HG02588 (cell line): ENCODE data around the gene EYA4.

Experiments used
- ATAC-seq: cut with Tn5 transposase; IDR thresholded peaks from one replicate; pipeline ENCODE4 v1.9.1; 2021; ENCODE audit warnings: mild to moderate bottlenecking, moderate library complexity; ENCODE audit not compliant: unreplicated experiment

The EYA4 gene

GRCh38 chr6:133242637-133243585 is 1.8 kb downstream of the EYA4 start:
- ATAC-seq, result no peak

DNA sequence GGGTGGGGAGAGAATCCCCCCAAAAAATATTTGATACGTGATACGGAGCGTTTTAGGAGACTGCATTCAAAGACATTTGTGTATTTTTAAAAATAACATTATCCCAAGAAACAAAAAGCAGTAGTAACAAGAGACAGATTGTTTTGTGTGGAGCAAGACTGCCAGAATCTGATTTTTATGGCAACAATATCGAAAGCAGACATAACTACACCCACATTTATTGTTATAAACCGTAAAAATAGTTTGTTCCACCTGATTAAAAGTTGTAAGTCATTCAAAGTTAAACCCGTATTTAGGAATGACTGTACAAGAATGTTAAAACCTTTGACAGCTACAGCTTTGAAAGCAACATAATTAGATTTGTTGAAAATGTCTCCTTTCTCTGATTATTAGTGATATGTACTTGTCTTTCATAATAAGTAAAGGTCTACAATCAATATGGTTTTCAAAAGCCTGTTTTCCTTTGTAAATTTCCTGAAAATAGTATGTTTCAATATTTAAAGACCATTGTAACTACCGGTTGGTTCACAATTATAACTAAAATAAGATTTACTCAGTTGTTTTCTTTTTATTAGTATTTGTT is 2.7 kb downstream of the EYA4 start:
- no peak for ATAC-seq

GRCh38 chr6:133244519-133244918 is 3.4 kb downstream of the EYA4 start:
- no peak for ATAC-seq

- ATAC-seq, result no peak
Measured at GRCh38 chr6:133245007-133245406, 3.9 kb downstream of the EYA4 start.

GRCh38 chr6:133245422-133245903 is 4.3 kb downstream of the EYA4 start:
- ATAC-seq, result no peak

DNA sequence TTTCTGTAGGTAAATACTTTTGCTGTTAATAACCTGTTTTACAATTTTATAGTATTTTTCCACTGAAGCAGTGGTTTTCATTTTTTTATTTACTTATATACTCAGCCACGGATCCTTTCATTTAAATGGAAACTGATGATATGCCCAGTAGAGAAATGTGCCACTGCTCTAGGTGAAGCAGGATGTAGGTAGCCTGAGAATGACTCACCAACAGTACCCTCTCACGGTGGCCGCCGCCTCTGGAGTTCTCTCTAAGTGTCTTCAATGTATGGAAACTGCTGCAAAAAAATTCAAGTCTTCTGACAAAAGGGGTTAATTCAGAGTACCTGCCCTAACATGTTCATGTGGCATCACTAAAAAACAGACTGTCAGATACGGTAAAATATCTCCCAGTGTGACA is 6.4 kb downstream of the EYA4 start:
- ATAC-seq, result no peak

GRCh38 chr6:133248241-133249001 is 7.3 kb downstream of the EYA4 start:
- ATAC-seq, result no peak

DNA sequence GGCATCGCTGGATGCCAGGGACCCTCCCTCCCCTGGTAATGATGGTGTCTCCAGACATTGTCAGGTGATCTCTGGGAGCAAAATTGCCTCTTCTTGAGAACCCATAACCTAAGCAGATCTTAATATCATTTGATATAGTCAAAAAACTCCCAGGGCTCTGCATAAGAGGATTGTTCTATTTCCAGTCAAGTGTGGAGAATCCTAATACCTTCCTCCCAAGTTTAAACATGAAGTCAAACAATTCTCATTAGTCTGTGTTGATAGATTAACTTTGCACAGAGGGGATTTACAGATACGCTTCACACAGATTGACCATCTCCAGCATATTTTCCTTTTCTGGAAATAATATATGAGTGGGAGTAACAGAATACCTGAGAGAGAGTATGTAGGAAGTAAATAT is 10.5 kb downstream of the EYA4 start:
- no peak for ATAC-seq

DNA sequence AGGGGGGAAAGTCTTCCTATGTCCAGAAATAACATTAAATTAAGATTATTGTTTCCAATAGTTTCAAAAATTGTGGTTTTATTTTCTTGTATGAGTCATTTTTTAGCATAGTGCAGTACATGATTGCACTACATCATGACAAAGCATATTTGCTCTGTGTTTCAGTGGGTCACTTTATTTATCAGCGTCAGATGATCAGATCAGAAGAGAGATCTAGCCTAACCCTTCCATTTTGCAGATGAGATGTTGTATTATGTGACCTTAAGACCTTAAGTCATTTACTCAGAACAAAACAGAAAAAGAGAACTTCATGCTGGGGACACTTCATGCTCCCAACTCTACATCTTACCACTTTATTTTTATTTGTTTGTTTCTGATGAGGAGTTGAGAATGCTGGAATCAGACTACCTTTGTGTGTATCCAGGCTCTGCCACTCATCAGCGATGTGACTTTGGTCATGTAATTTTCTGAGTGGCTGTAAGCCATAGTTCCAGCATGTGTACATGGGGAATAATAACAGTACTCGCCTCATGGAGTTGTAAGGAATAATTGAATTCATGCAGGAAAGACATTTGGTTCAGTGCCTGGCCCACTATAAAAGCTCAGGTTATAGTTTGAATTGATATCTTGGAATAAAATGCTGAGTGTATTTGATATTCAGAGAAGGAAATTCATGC is 13.5 kb downstream of the EYA4 start:
- ATAC-seq, result no peak

DNA sequence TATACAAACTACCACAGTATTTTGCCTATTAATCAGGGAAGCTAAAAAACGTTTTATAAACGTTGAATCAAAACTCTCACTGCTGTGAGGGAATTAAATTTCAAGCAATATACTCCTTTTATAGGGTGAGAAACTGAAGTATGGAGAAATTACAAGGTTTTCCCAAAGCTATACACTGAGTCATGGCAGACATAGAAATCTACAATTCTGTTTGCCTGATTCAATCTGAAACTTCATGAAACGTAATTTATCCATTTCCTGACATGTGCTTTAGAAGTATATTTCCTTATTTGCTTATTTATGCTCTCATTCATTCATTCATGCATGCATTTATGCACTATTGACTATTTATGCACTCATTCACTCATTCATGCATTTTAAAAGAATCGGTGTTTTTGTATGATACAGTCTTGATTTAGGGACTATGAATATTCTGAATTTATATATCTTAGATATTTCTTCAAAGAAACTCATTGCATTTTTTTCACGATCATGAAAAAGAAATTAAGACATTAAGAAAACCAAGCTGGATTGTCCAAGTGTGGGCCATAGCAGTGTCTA is 16.5 kb downstream of the EYA4 start:
- ATAC-seq, result no peak

DNA sequence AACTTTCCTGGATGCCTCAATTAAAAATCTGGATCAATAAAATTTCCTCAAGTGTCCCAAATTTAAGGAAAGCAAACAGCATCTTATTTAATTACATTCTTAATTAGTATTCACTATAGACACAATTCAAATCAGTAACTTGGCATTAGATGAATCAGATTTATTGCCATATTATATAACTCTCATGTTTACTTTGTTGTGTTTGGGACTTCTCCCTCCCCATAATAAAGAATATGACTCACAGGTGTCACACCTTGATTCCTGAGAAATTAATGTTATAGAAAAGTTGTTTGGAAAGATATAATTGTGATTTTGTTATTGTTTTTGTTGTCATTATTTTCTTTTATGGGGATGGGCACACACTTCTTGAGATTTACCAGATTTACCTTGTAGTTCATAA is 18.4 kb downstream of the EYA4 start:
- no peak for ATAC-seq

GRCh38 chr6:133262804-133263203 is 21.6 kb downstream of the EYA4 start:
- ATAC-seq, result no peak

DNA sequence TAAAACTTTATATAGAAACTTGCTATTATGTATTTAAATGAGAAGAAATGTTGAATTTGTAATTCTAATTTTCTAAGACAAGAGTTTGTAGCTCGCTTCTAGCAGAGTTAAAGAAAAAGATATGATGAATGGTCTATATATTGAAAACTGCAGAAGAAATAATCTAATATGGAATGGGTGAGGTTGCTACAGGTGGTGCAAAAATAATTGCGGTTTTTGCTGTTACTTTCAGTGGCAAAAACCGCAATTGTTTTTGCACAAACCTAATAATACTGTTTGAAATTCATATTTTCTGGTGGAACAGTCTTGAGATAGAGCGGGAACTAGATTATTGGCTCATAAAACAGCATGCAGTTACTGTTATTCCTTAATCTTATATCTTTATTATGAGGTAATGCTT is 23.9 kb downstream of the EYA4 start:
- no peak for ATAC-seq

GRCh38 chr6:133266186-133266585 is 25.0 kb downstream of the EYA4 start:
- ATAC-seq, result no peak

- no peak for ATAC-seq
Measured at GRCh38 chr6:133268621-133269020, 27.5 kb downstream of the EYA4 start.

DNA sequence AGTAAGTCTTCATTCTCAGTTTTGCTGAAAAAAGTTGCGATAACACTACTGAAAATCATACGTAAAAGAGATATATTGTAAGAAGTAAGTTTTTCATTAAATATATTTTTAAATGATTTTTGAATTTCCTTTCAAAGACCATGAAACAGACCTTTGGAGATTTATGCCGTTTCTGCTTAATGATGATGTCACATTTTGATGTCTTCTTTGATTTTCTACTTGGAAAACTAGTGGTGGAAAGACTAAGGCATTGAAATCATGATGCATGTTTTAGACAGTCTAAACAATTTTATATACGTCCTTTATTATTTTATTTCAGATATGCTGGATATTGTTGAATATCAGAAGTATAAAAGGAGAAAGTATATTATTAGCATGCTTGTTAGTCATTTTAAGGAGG is 33.7 kb downstream of the EYA4 start:
- ATAC-seq, result no peak

DNA sequence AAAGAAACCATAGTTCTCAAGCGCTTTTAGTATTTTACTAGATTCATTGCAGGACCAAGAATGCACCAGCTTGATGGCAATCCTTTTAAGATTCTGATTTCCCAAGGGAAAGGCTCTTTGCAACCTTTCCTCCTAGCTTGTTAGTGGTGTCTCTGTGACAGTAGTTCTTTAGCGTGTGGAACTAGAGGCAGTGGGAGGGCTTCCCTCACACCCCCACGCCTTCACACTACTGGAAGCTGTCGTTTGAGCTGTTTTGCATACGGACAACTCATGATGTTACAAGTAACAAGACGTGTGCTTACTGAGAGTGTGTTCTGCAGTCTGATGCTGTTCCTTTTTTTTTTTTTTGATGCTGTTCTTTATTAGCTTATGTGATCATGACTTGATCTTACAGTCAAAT is 34.1 kb downstream of the EYA4 start:
- no peak for ATAC-seq

- no peak for ATAC-seq
Measured at GRCh38 chr6:133277228-133277899, 36.2 kb downstream of the EYA4 start.

DNA sequence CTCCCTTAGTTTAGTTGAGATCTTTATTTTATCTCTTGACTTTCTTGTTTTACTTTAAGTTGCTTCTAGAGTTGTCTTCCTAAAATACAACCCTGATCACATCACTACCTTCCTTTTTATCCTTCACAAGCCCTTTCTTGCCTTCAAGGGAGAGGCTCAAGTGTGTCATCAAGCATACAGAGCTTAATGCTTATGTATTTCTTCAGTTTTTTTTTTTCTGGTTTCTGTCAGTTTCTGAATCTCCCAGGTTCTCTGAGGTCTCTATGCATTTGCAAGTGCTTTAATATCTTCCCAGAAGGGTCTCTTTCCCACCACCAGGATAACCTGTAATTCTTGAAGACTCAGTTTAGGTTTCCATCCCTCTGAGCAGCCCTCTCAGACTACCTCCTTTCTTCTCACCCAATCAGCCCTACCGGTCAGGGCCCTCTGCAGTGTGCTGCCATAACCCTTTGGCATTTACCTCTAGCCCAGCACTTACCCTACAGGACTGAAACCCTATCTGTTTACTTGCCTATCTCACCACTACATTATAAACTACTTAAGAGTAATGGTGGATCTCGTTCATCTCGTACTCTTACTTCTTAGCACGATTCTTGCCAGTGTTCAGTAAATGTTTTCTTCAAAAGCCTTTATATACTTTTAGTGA is 36.9 kb downstream of the EYA4 start:
- ATAC-seq, result no peak

DNA sequence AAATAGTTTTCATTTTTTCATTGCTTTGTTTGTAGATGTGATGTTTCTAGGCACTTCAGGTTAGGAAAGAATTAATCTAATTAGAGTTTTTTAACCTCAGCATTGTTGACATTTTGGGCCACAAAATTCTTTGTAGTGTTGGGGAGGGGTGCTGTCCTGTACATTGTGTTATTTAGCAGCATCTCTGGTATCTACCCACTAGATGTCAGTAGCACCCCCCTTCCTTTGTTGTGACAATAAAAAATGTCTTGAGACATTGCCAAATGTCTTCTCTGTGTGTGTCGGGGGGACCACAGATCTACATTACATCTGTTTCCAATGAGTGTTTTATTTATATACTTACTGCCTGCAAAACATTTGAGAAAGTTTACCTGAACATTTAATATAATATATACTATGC is 45.6 kb downstream of the EYA4 start:
- no peak for ATAC-seq
